Stimulated activated CD4-positive, alpha-beta T cell treated with anti-CD3 and anti-CD28 coated beads, Interleukin-15, amount 100 ng/mL, for 1 hour (primary cell): Measurements from ENCODE around the gene PRKD1.

Experiments
- DNase-seq, 2 donors: peaks; one replicate each; pipeline ENCODE4 v3.0.0-alpha.2; 2020; ENCODE audit warnings: low read depth in 1 of 2, low spot score in 1 of 2

The PRKD1 gene

DNA sequence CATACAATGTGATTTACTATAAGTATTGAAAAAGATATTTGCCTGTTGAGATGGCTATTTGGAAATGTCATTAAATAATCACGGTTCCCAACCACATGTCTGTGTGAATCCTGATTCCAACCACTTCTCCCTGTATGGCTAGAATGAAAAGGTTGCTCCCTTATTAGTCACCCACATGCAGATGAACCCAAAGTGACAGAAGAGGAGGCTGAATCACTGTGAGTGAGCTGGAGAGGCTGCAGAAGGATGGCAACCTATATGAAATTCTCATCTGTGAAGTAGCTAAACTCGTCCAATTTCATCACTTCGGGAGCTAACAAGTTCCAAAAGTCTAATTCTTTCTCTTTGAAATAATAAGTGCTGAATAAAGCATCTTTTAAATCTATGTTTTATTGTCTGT is 300.5 kb downstream of the PRKD1 start:
- DNase-seq = no peak

- no peak for DNase-seq
These were observed 309.2 kb downstream of the PRKD1 start for GRCh38 chr14:29618323-29619067.

DNA sequence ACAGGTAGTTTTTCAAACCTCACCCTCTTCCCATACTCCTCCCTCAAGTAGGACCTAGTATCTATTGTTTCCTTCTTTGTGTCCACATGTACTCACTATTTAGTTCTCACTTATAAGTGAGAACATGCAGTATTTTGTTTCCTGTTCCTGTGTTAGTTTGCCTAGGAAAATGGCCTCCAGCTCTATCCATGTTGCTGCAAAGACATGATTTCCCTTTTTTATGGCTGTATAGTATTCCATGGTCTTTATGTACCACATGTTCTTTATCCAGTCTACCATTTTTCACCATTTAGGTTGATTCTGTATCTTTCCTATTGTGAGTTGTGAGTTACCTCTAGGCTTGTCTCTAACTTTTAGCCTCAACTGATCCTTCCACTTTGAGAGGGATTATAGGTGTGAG is 310.7 kb downstream of the PRKD1 start:
- no peak for DNase-seq

GRCh38 chr14:29608861-29609260 is 318.8 kb downstream of the PRKD1 start:
- no peak for DNase-seq

DNA sequence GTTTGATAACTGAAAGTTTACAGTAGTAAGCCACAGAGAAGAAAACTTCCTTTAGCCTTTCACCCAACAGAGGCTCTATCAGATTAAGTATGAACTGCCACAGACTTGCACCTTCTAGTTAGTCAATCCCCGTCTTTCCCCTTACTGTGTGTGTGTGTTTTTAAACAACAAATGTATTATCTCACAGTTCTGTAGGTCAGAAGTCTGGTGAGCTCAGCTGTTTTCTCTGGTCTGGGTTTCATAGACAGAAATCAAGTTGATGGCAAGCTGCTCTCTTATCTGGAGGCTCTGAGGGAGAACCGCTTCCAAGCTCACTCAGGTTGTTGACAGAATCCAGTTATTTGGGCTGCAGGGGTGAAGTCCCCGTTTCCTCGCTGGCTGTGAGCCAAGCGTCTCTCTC is 320.5 kb downstream of the PRKD1 start:
- no peak for DNase-seq

DNA sequence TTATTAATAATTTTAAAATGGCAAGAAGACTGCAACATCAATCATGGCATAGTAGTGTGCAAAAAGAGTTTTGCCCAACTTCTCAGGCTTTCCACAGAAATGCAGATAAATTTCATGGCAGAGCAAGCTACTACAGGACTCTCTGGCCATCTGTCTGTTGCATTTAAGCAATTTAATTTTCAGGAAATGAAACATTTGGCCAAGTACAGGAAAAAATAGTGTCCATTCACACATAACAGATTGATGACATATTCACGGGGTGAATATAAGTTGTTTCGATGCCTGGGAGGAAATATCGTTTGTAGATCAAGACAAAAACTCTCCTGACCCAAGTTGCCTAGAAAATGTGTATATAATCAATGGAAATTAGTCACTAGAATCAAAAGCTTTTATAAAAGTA is 324.0 kb downstream of the PRKD1 start:
- DNase-seq = no peak

DNA sequence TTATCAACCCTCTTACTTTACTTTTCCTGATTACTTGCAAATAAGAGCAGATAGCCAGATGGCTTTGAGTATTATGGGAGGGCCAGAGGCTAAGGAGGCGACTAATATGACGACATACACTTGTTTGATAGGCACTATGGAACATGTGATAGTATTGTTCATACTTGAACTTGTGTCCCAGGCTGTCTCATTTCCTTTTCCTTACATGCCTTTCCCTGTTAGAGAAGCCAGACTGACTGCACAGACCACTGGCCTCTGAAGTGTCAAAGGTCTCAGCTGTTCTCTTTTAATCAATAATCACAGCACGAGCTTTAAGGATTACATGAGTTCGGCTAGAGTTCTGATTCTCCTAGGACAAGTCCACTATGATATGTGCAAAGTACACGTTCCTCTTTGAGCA is 326.0 kb downstream of the PRKD1 start:
- DNase-seq = no peak

DNA sequence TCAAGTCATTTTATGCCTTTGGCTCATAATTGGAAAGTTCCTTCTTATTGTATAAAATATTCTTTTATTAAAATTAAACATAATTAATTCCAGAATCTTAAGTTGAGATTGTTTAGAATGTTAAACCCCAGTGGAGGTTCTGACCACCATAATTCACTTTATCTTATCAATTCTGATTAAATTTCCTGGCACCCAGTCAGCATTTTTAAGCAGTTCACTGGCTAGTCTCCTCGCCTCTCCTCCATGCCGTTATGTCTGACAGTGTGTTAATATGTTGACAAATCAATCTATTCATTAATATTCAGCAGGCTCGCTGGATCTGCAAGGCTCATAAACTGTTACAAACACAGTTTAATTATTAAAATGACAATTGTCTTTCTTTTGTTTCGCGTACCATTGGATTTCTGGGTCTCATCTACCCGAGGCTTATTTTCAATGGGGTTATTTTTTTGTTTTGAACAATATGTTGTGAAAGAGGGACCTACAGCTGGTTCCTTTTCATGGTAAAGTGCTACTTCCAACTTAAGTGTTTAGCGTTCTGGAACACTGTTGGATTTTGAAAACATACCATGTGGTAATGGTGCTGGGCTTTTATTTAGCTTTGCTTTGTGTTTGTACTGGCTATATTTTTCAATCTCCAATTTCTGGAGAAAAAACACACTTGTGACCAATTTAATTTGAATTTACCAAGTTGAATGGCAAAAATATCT is 339.7 kb downstream of the PRKD1 start:
- no peak for DNase-seq

GRCh38 chr14:29587046-29587445 is 340.6 kb downstream of the PRKD1 start:
- no peak for DNase-seq

DNA sequence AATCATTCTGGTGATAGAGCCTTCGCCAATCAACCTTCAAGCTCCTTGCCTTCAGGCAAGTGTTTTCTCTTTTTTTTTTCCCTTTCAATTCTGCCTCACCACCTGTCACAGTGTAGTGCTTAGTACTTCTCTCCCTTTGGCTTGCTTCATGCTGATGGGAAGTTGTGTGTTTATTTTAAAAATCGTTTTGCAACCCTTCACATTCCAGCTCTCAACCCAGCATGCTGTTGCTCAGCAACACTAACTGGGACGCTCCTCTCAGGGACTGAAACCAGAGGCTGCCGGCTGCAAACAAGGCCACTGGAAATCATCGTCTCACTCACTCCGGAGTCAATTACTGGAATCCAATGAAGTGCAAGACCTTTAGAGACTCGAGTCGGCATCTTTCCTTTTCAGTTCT is 342.7 kb downstream of the PRKD1 start:
- DNase-seq = no peak

- DNase-seq = no peak
These were observed 346.9 kb downstream of the PRKD1 start for GRCh38 chr14:29580763-29581162.

- DNase-seq = no peak
These were observed 347.8 kb downstream of the PRKD1 start for GRCh38 chr14:29579838-29580237.

- DNase-seq = no peak
These were observed 350.7 kb downstream of the PRKD1 start for GRCh38 chr14:29576927-29577326.

DNA sequence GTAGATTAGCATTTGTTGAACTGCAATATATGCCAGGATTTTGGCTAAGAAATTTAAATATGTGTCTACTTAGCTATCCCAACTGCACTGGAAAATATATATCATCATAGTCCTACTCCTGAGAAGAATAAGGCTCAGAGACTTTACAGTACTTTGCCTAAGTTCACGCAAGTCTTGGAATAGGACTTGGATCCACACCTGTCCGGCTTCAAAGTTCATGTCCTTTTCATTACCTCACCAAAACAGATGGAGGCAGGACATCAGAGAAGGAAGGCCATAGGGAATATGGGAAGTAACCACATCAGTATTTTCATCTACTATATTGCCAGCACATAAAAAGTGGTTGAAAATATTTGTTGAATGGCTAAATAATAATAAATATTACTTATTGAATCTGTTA is 358.5 kb downstream of the PRKD1 start:
- no peak for DNase-seq

- DNase-seq = no peak
These were observed 361.5 kb downstream of the PRKD1 start for GRCh38 chr14:29566194-29566593.

DNA sequence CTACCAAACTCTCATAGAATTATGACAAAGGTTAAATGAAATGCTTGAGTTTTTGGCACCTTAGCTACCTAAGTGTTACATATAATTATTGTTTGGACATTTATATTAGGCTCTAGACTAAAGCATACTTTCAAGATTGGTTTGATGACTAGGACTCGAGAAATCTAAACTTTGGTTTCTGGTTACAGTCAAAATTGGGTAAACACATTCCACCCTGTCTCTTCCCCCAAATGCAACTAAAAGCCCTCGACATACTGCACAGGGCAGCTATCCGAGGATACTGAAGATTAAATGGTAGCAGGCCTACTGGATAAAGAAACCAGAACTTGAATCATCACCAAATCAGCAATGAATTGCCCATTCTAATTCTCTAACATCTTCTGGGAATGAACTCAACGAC is 369.1 kb downstream of the PRKD1 start:
- DNase-seq = no peak

DNA sequence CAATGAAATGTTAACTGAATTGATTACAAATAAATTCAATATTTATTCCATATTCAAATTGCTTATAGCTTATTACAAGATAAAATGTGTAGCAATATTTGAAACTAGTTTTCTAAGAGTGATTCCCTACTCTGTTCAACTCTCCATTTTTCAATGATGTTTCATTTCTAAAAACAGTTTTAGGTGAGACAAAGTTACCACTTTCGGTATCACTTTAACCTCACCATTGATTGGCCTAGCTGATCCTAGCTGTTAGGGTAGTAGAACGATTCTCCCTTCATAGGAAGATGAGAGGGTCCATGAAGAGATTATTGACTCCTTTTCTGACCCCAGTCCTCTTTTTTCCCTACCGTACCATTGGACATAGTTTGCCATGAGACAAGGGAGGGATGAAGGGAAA is 373.3 kb downstream of the PRKD1 start:
- DNase-seq = no peak

DNA sequence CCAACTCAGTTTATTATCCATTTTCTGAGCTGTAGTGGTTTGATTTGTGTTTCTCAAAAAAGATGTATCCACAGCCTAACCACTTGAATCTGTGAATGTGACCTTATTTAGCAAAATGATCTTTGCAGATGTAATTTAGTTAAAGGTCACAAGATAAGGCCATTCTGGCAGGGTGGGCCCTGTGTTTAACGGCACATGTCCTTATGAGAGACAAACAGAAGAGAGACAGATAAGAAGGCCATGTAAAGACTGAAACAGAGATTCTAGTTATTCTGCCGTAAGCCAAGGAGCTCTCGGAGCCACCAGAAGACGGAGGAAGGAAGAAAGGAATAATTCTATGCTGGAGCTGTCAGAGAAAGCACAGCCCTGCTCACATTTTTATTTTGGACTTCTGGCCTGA is 374.2 kb downstream of the PRKD1 start:
- DNase-seq = no peak

GRCh38 chr14:29548948-29549370 is 378.7 kb downstream of the PRKD1 start:
- no peak for DNase-seq

DNA sequence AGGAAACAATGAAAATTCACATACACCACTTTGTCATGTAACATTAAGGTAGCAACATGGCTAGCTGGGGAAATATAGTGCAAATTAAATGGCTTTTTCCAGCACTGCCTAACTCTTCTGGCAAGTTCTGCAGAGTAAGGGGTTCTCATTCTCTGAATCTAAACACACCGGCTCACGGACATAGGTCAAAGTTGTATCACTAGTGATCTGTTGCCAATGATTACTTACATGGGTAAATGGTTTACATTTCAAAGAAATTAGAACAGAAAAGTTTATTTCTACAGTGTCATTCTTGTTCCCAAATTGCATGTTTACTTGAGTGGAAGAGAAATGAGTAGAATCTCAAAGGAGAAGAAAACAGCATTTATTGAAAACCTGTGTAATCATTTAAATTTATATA is 381.9 kb downstream of the PRKD1 start:
- DNase-seq = no peak

DNA sequence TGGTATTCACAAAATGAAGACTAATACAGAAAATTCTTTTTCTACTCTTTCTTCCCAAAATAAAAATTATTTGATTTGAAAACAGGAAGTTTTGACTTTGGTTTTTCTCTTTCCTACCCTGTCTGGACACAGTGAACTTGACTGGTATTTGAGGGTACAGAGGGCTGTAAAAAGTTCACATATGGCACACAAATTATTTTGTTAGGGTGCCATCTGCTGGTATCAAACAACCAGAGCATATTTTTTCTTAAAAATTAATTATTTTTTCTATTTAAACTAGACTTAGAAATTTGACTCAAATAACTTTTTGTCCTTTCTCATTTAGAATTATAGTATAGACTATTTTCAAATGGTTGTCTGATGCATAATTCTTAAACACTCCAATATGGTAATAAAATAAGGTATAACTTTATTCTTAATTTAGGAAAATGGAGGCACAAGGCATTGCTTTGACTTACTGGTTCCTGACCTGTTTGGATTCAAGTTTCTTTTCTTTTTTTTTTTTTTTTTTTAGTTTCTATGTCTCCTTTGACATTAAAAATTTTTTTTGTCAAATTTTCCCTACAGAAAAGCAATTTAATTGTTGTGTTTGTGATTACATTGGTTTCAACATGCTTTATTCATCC is 390.6 kb downstream of the PRKD1 start:
- no peak for DNase-seq

GRCh38 chr14:29529418-29529817 is 398.2 kb downstream of the PRKD1 start:
- DNase-seq = no peak
